ENCODE results near the gene MGST3. TPM values are rescaled to one million over a fixed set of nuclear protein-coding genes. Genes with fewer than 3 reads are reported as not detected.
A peak's percentile ranks its signal among the peaks of the same experiment; 100 is the strongest.
"Not testable (repeated sequence)": the region's sequence is repeated elsewhere in the genome, so short reads cannot be mapped to it uniquely, and the experiment has no call there.

Gene MGST3
- total RNA-seq, 2 donors from 2014 or later = 42.1 to 57.9 TPM

GRCh38 chr1:165635329-165635728 is 4.3 kb downstream of the MGST3 start:
- no peak overlapping the region for H3K27ac Mint-ChIP-seq
- H3K4me3 Mint-ChIP-seq = no peak overlapping the region
- no peak for ATAC-seq (replicated peaks)
- H3K4me1 Mint-ChIP-seq = peaks cover 22% of the 10 kb centered on the region
- no peaks in the 10 kb centered on the region for H3K9me3 Mint-ChIP-seq
- H3K36me3 Mint-ChIP-seq (ENCODE audit: low read depth) = peaks cover 17% of the 10 kb centered on the region
- no peaks in the 10 kb centered on the region for H3K27me3 Mint-ChIP-seq

- no peak overlapping the region for H3K27ac Mint-ChIP-seq
- peaks cover 17% of the 10 kb centered on the region for H3K36me3 Mint-ChIP-seq (ENCODE audit: low read depth)
- peaks cover 22% of the 10 kb centered on the region for H3K4me1 Mint-ChIP-seq
- no peak overlapping the region for H3K4me3 Mint-ChIP-seq
- H3K27me3 Mint-ChIP-seq = no peaks in the 10 kb centered on the region
- no peaks in the 10 kb centered on the region for H3K9me3 Mint-ChIP-seq
- no peak for ATAC-seq (replicated peaks)
Observed at GRCh38 chr1:165635823-165636222, 4.8 kb downstream of the MGST3 start.

- H3K4me1 Mint-ChIP-seq = peaks cover 22% of the 10 kb centered on the region
- no peaks in the 10 kb centered on the region for H3K27me3 Mint-ChIP-seq
- H3K4me3 Mint-ChIP-seq = no peak overlapping the region
- H3K9me3 Mint-ChIP-seq = no peaks in the 10 kb centered on the region
- ATAC-seq (replicated peaks) = no peak
- H3K36me3 Mint-ChIP-seq (ENCODE audit: low read depth) = peaks cover 17% of the 10 kb centered on the region
- no peak overlapping the region for H3K27ac Mint-ChIP-seq
Observed at GRCh38 chr1:165637427-165637826, 6.4 kb downstream of the MGST3 start.

- not testable (repeated sequence) for H3K4me3 Mint-ChIP-seq; H3K27me3 Mint-ChIP-seq; H3K9me3 Mint-ChIP-seq; ATAC-seq (replicated peaks); H3K27ac Mint-ChIP-seq
- Mint-ChIP-seq H3K36me3 (ENCODE audit: low read depth) (peaks cover 17% of the 10 kb centered on the region), H3K4me1 (peaks cover 19% of the 10 kb centered on the region)
Observed at GRCh38 chr1:165638211-165638610, 7.2 kb downstream of the MGST3 start.

GRCh38 chr1:165639821-165640623 is 9.0 kb downstream of the MGST3 start:
- peak overlapping the region; percentile 67 for H3K27ac Mint-ChIP-seq
- no peak overlapping the region for H3K4me3 Mint-ChIP-seq
- peak; percentile 85 for ATAC-seq (replicated peaks)
- peaks cover 17% of the 10 kb centered on the region for H3K36me3 Mint-ChIP-seq (ENCODE audit: low read depth)
- H3K27me3 Mint-ChIP-seq = no peaks in the 10 kb centered on the region
- peaks cover 7% of the 10 kb centered on the region for H3K4me1 Mint-ChIP-seq
- no peaks in the 10 kb centered on the region for H3K9me3 Mint-ChIP-seq

GRCh38 chr1:165641231-165641987 is 10.4 kb downstream of the MGST3 start:
- ATAC-seq (replicated peaks) = no peak
- H3K36me3 Mint-ChIP-seq (ENCODE audit: low read depth) = peaks cover 8% of the 10 kb centered on the region
- no peaks in the 10 kb centered on the region for H3K27me3 Mint-ChIP-seq
- no peak overlapping the region for H3K27ac Mint-ChIP-seq
- no peak overlapping the region for H3K4me3 Mint-ChIP-seq
- H3K9me3 Mint-ChIP-seq = no peaks in the 10 kb centered on the region
- peaks cover 20% of the 10 kb centered on the region for H3K4me1 Mint-ChIP-seq

GRCh38 chr1:165644064-165644735 is 13.2 kb downstream of the MGST3 start:
- ATAC-seq (replicated peaks) = no peak
- no peak overlapping the region for H3K27ac Mint-ChIP-seq
- H3K9me3 Mint-ChIP-seq = no peaks in the 10 kb centered on the region
- no peak overlapping the region for H3K4me3 Mint-ChIP-seq
- H3K27me3 Mint-ChIP-seq = no peaks in the 10 kb centered on the region
- H3K4me1 Mint-ChIP-seq = peaks cover 26% of the 10 kb centered on the region
- H3K36me3 Mint-ChIP-seq (ENCODE audit: low read depth) = no peaks in the 10 kb centered on the region

- no peaks in the 10 kb centered on the region for H3K27me3 Mint-ChIP-seq
- H3K9me3 Mint-ChIP-seq = no peaks in the 10 kb centered on the region
- peaks cover 19% of the 10 kb centered on the region for H3K4me1 Mint-ChIP-seq
- H3K4me3 Mint-ChIP-seq = peak overlapping the region; percentile 21
- peak; percentile 92 for ATAC-seq (replicated peaks)
- peaks cover 13% of the 10 kb centered on the region for H3K36me3 Mint-ChIP-seq (ENCODE audit: low read depth)
- H3K27ac Mint-ChIP-seq = peak overlapping the region; percentile 55
Observed at GRCh38 chr1:165645654-165646366, 14.8 kb downstream of the MGST3 start.

- no peaks in the 10 kb centered on the region for H3K27me3 Mint-ChIP-seq
- H3K27ac Mint-ChIP-seq = no peak overlapping the region
- H3K36me3 Mint-ChIP-seq (ENCODE audit: low read depth) = peaks cover 21% of the 10 kb centered on the region
- H3K4me1 Mint-ChIP-seq = peaks cover 19% of the 10 kb centered on the region
- H3K9me3 Mint-ChIP-seq = no peaks in the 10 kb centered on the region
- H3K4me3 Mint-ChIP-seq = no peak overlapping the region
- no peak for ATAC-seq (replicated peaks)
Observed at GRCh38 chr1:165647517-165647916, 16.5 kb downstream of the MGST3 start.

- no peak for ATAC-seq (replicated peaks)
- Mint-ChIP-seq H3K36me3 (ENCODE audit: low read depth) (peaks cover 21% of the 10 kb centered on the region), H3K27ac (no peak overlapping the region), H3K4me1 (peaks cover 19% of the 10 kb centered on the region), H3K27me3 (no peaks in the 10 kb centered on the region), H3K4me3 (no peak overlapping the region), H3K9me3 (no peaks in the 10 kb centered on the region)
Observed at GRCh38 chr1:165647970-165648369, 16.9 kb downstream of the MGST3 start.

GRCh38 chr1:165648919-165649572 is 18.0 kb downstream of the MGST3 start:
- Mint-ChIP-seq H3K36me3 (ENCODE audit: low read depth) (peaks cover 26% of the 10 kb centered on the region), H3K27me3 (no peaks in the 10 kb centered on the region), H3K4me3 (no peak overlapping the region), H3K27ac (no peak overlapping the region), H3K9me3 (no peaks in the 10 kb centered on the region), H3K4me1 (peaks cover 19% of the 10 kb centered on the region)
- no peak for ATAC-seq (replicated peaks)

GRCh38 chr1:165650981-165651625 is 20.1 kb downstream of the MGST3 start:
- peaks cover 35% of the 10 kb centered on the region for H3K36me3 Mint-ChIP-seq (ENCODE audit: low read depth)
- H3K9me3 Mint-ChIP-seq = no peaks in the 10 kb centered on the region
- ATAC-seq (replicated peaks) = no peak

GRCh38 chr1:165658766-165659580 is 27.9 kb downstream of the MGST3 start:
- not testable (repeated sequence) for H3K4me3 Mint-ChIP-seq; H3K9me3 Mint-ChIP-seq; H3K4me1 Mint-ChIP-seq; ATAC-seq (replicated peaks); H3K27me3 Mint-ChIP-seq
- Mint-ChIP-seq H3K27ac (peak overlapping the region; percentile 54), H3K36me3 (ENCODE audit: low read depth) (peaks cover 61% of the 10 kb centered on the region)

More at GRCh38 chr1:165650981-165651625, 20.1 kb downstream of the MGST3 start:
- no peak overlapping the region for H3K4me3 Mint-ChIP-seq
- peaks cover 9% of the 10 kb centered on the region for H3K4me1 Mint-ChIP-seq
- H3K27me3 Mint-ChIP-seq = no peaks in the 10 kb centered on the region
- H3K27ac Mint-ChIP-seq = no peak overlapping the region

Data from activated T-helper 17 cell treated with anti-CD3 and anti-CD28 coated beads, Interleukin-2, amount 50 U/mL, for 72 hours (primary cell).